Esophagus squamous epithelium (tissue), 4 donors: ENCODE results near the gene ECE1.

ENCODE experiments used
- CTCF ChIP-seq, 6 experiments: fragments of 450-650 bp in 4 of 6; fragments of 200-600 bp in 2 of 6; sonication (generic) in 2 of 6; IDR thresholded peaks; one replicate each; pipeline ENCODE4 v1.5.1; 2016 to 2019; ENCODE audit warnings: antibody characterized with exemption in 6 of 6, mild to moderate bottlenecking in 4 of 6, moderate library complexity in 4 of 6
- POLR2A ChIP-seq, 4 donors: fragments of 450-650 bp; IDR thresholded peaks; one replicate each; pipeline ENCODE4 v1.6.1; 2017; ENCODE audit warnings: antibody characterized with exemption in 4 of 4, mild to moderate bottlenecking in 4 of 4, moderate library complexity in 3 of 4

GRCh38 chr1:21188235-21188634 is 102.0 kb downstream of the ECE1 start:
- TF ChIP-seq CTCF (IDR thresholded peaks at IDR 0.05), result no peak
- TF ChIP-seq POLR2A (IDR thresholded peaks at IDR 0.05), result no peak
